H1 (cell line): ENCODE measurements around the gene HTR3C. TPM values are rescaled to one million over a fixed set of nuclear protein-coding genes. Genes with fewer than 3 reads are reported as not detected.

Experiments used
- KDM1A ChIP-seq: fragments of 200-600, 300-600 bp; sonication (generic); IDR thresholded peaks from 2 replicates; pipeline ENCODE4 v1.7.1; 2016; ENCODE audit warnings: mild to moderate bottlenecking, low read length, borderline replicate concordance
- TAF7 ChIP-seq: optimal IDR thresholded peaks from 2 replicates; pipeline ENCODE3; 2011; ENCODE audit warnings: low read depth, mild to moderate bottlenecking, inconsistent platforms, low read length, moderate library complexity, borderline replicate concordance
- polyA plus RNA-seq, 7 experiments: library from polyadenylated mRNA; depleted of rRNA in 3 of 7; stranded (reverse) in 5 of 7; unstranded in 2 of 7; fragments of >200 nt in 5 of 7; fragments of 200-250 nt in 2 of 7; gene quantifications; 1 replicate in 5 of 7; 2 replicates in 1 of 7; 4 replicates in 1 of 7; pipeline versions ENCODE4 v1.2.1 to v1.2.3, GENCODE V29; 2011 to 2013; ENCODE audit warnings: missing spikeins in 2 of 7, mixed read lengths in 2 of 7
- total RNA-seq: library from RNA; stranded (reverse); fragmentation: NEBNext Ultra II Directional; extraction: Animal tissue kit (Norgen Biotek cat#: 25700); gene quantifications from 2 replicates; pipeline ENCODE4 v1.2.1, GENCODE V29; 2021

The HTR3C gene
- total and polyA plus RNA-seq, 2 of the 8 experiments (the other 6 are each of a cell fraction or from before 2014, with no cell fraction given), result 0.03 TPM; not detected in 1

DNA sequence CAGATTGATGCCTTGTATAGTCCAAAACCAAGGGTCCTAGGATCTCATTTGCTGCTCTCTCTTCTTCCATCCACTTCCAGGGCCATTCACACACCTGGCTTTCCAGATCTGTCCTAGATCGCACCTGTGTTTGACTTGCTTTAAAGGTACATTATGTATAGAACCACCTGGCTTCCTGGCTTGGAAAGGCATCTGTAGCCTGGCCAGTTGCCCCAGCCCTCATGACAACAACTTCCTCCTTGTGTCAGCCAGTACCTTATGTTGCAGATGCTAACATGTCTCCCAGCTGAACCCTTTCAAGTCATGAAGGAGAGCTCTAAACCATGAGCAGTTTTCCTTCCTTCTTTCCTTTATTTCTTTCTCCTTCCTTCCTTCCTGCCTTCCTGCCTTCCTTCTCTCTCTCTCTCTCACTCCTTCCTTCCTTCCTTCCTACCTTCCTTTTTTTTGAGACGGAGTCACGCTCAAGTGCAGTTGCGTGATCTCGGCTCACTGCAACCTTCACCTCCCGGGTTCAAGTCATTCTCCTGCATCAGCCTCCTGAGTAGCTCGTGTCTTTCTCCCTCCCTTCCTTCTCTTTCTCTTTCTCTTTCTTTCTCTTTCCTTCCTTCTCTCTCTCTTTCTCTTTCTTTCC, 2.5 kb upstream of the HTR3C start (continued):
- no peak for TF ChIP-seq TAF7
- TF ChIP-seq KDM1A, result no peak
